ENCODE results near the gene CTDSPL.

Gene CTDSPL

GRCh38 chr3:38005076-38006020, 143.7 kb downstream of the CTDSPL start:
- no peak for DNase-seq

GRCh38 chr3:38006031-38006430, 144.4 kb downstream of the CTDSPL start:
- DNase-seq, result no peak

- DNase-seq, result no peak
These were observed 144.8 kb downstream of the CTDSPL start for GRCh38 chr3:38006445-38006995.

- no peak for DNase-seq
These were observed 146.0 kb downstream of the CTDSPL start for GRCh38 chr3:38007754-38008090.

- no peak for DNase-seq
These were observed 146.6 kb downstream of the CTDSPL start for GRCh38 chr3:38008191-38008701.

- DNase-seq, result no peak
These were observed 147.4 kb downstream of the CTDSPL start for GRCh38 chr3:38008971-38009580.

GRCh38 chr3:38009807-38010591, 148.3 kb downstream of the CTDSPL start:
- no peak for DNase-seq

GRCh38 chr3:38011111-38011510, 149.4 kb downstream of the CTDSPL start:
- no peak for DNase-seq

GRCh38 chr3:38015485-38015884, 153.8 kb downstream of the CTDSPL start:
- no peak for DNase-seq

- no peak for DNase-seq
These were observed 154.3 kb downstream of the CTDSPL start for GRCh38 chr3:38015984-38016383.

- no peak for DNase-seq
These were observed 154.7 kb downstream of the CTDSPL start for GRCh38 chr3:38016410-38016809.

- no peak for DNase-seq
These were observed 155.3 kb downstream of the CTDSPL start for GRCh38 chr3:38016847-38017444.

GRCh38 chr3:38017445-38018295, 156.0 kb downstream of the CTDSPL start:
- no peak for DNase-seq

GRCh38 chr3:38018296-38019266, 156.9 kb downstream of the CTDSPL start:
- no peak for DNase-seq

GRCh38 chr3:38019658-38020341, 158.1 kb downstream of the CTDSPL start:
- DNase-seq, result no peak

- no peak for DNase-seq
These were observed 158.7 kb downstream of the CTDSPL start for GRCh38 chr3:38020342-38020726.

- DNase-seq, result no peak
These were observed 159.5 kb downstream of the CTDSPL start for GRCh38 chr3:38021196-38021595.

GRCh38 chr3:38022301-38022700, 160.6 kb downstream of the CTDSPL start:
- no peak for DNase-seq

GRCh38 chr3:38022896-38023709, 161.4 kb downstream of the CTDSPL start:
- DNase-seq, result no peak
